ENCODE data around the gene MPEG1. TPM values are rescaled to one million over a fixed set of nuclear protein-coding genes. Genes with fewer than 3 reads are reported as not detected.

Gene MPEG1
- total and polyA plus RNA-seq, 5 donors from 2014 or later: 0.07 to 1.8 (median 0.26) TPM; not detected in 1

GRCh38 chr11:59193587-59194130, 19.1 kb downstream of the MPEG1 start:
- Histone ChIP-seq H3K27ac (ENCODE audit: insufficient read depth, low read length, poor library complexity, severe bottlenecking) (no peak overlapping the region), H3K36me3 (ENCODE audit: control insufficient read depth, insufficient read depth, low read length) (no peaks in the 10 kb centered on the region), H3K4me1 (ENCODE audit: control insufficient read depth, insufficient read depth, low read length, poor library complexity, severe bottlenecking) (no peaks in the 10 kb centered on the region), H3K27me3 (ENCODE audit: control insufficient read depth, insufficient read depth, low read length) (no peaks in the 10 kb centered on the region), H3K9me3 (ENCODE audit: control insufficient read depth in 2 of 2, low read length in 2 of 2) (no peaks in the 10 kb centered on the region), H3K4me3 (ENCODE audit: low read depth, low read length) (no peak overlapping the region)
- Mint-ChIP-seq H3K9me3 (peaks cover 0 to 3% (median 0%) of the 10 kb centered on the region in 7 donors), H3K27ac (no peak overlapping the region), H3K4me3 (no peak overlapping the region), H3K27me3 (peaks cover 8% of the 10 kb centered on the region), H3K36me3 (peaks cover 4% of the 10 kb centered on the region), H3K4me1 (no peaks in the 10 kb centered on the region)
- DNase-seq (no peak), ATAC-seq (ENCODE audit: low read depth in 2 of 2) (no peak)

GRCh38 chr11:59192446-59193020, 20.2 kb downstream of the MPEG1 start:
- no peak overlapping the region for H3K4me3 Mint-ChIP-seq

GRCh38 chr11:59191890-59192289, 20.8 kb downstream of the MPEG1 start:
- no peak overlapping the region for H3K4me3 Mint-ChIP-seq
- ATAC-seq (ENCODE audit: low read depth in 2 of 2) (no peak), DNase-seq (no peak)
- Histone ChIP-seq H3K27me3 (ENCODE audit: control insufficient read depth, insufficient read depth, low read length) (peaks cover 3% of the 10 kb centered on the region), H3K36me3 (ENCODE audit: control insufficient read depth, insufficient read depth, low read length) (no peaks in the 10 kb centered on the region), H3K4me1 (ENCODE audit: control insufficient read depth, insufficient read depth, low read length, poor library complexity, severe bottlenecking) (no peaks in the 10 kb centered on the region), H3K9me3 (ENCODE audit: control insufficient read depth in 2 of 2, low read length in 2 of 2) (no peaks in the 10 kb centered on the region), H3K27ac (ENCODE audit: insufficient read depth, low read length, poor library complexity, severe bottlenecking) (no peak overlapping the region), H3K4me3 (ENCODE audit: low read depth, low read length) (no peak overlapping the region)
- H3K4me1 Mint-ChIP-seq: no peaks in the 10 kb centered on the region
- peaks cover 4% of the 10 kb centered on the region for H3K36me3 Mint-ChIP-seq
- peaks cover 0 to 3% (median 0%) of the 10 kb centered on the region in 7 donors for H3K9me3 Mint-ChIP-seq
- H3K27ac Mint-ChIP-seq: no peak overlapping the region
- H3K27me3 Mint-ChIP-seq: peaks cover 8% of the 10 kb centered on the region

More at GRCh38 chr11:59192446-59193020, 20.2 kb downstream of the MPEG1 start:
- no peaks in the 10 kb centered on the region for H3K4me1 Mint-ChIP-seq
- peaks cover 4% of the 10 kb centered on the region for H3K36me3 Mint-ChIP-seq
- H3K9me3 Mint-ChIP-seq: peaks cover 0 to 3% (median 0%) of the 10 kb centered on the region in 7 donors
- ATAC-seq (ENCODE audit: low read depth in 2 of 2) (no peak), DNase-seq (no peak)
- no peak overlapping the region for H3K27ac Mint-ChIP-seq
- no peaks in the 10 kb centered on the region for H3K9me3 ChIP-seq (ENCODE audit: control insufficient read depth in 2 of 2, low read length in 2 of 2)
- H3K27me3 Mint-ChIP-seq: peaks cover 8% of the 10 kb centered on the region
- no peaks in the 10 kb centered on the region for H3K4me1 ChIP-seq (ENCODE audit: control insufficient read depth, insufficient read depth, low read length, poor library complexity, severe bottlenecking)
- H3K36me3 ChIP-seq (ENCODE audit: control insufficient read depth, insufficient read depth, low read length): no peaks in the 10 kb centered on the region
- H3K27me3 ChIP-seq (ENCODE audit: control insufficient read depth, insufficient read depth, low read length): no peaks in the 10 kb centered on the region
- H3K27ac ChIP-seq (ENCODE audit: insufficient read depth, low read length, poor library complexity, severe bottlenecking): no peak overlapping the region
- no peak overlapping the region for H3K4me3 ChIP-seq (ENCODE audit: low read depth, low read length)

GRCh38 chr11:59191095-59191494, 21.6 kb downstream of the MPEG1 start:
- Histone ChIP-seq H3K4me3 (ENCODE audit: low read depth, low read length) (no peak overlapping the region), H3K27me3 (ENCODE audit: control insufficient read depth, insufficient read depth, low read length) (peaks cover 3% of the 10 kb centered on the region), H3K36me3 (ENCODE audit: control insufficient read depth, insufficient read depth, low read length) (no peaks in the 10 kb centered on the region), H3K4me1 (ENCODE audit: control insufficient read depth, insufficient read depth, low read length, poor library complexity, severe bottlenecking) (no peaks in the 10 kb centered on the region), H3K9me3 (ENCODE audit: control insufficient read depth in 2 of 2, low read length in 2 of 2) (no peaks in the 10 kb centered on the region), H3K27ac (ENCODE audit: insufficient read depth, low read length, poor library complexity, severe bottlenecking) (no peak overlapping the region)
- H3K4me1 Mint-ChIP-seq: no peaks in the 10 kb centered on the region
- ATAC-seq (ENCODE audit: low read depth in 2 of 2) (no peak), DNase-seq (no peak)
- H3K4me3 Mint-ChIP-seq: no peak overlapping the region
- peaks cover 0 to 3% (median 0%) of the 10 kb centered on the region in 7 donors for H3K9me3 Mint-ChIP-seq
- H3K27me3 Mint-ChIP-seq: peaks cover 8% of the 10 kb centered on the region
- peaks cover 4% of the 10 kb centered on the region for H3K36me3 Mint-ChIP-seq
- H3K27ac Mint-ChIP-seq: no peak overlapping the region

- Mint-ChIP-seq H3K27ac (no peak overlapping the region), H3K4me1 (no peaks in the 10 kb centered on the region), H3K27me3 (peaks cover 8% of the 10 kb centered on the region), H3K4me3 (no peak overlapping the region), H3K36me3 (no peaks in the 10 kb centered on the region), H3K9me3 (no peaks in the 10 kb centered on the region)
- Histone ChIP-seq H3K27ac (ENCODE audit: insufficient read depth, low read length, poor library complexity, severe bottlenecking) (no peak overlapping the region), H3K4me1 (ENCODE audit: control insufficient read depth, insufficient read depth, low read length, poor library complexity, severe bottlenecking) (no peaks in the 10 kb centered on the region), H3K27me3 (ENCODE audit: control insufficient read depth, insufficient read depth, low read length) (peaks cover 3% of the 10 kb centered on the region), H3K4me3 (ENCODE audit: low read depth, low read length) (no peak overlapping the region), H3K36me3 (ENCODE audit: control insufficient read depth, insufficient read depth, low read length) (no peaks in the 10 kb centered on the region), H3K9me3 (ENCODE audit: control insufficient read depth in 2 of 2, low read length in 2 of 2) (no peaks in the 10 kb centered on the region)
- ATAC-seq (ENCODE audit: low read depth in 2 of 2) (no peak), DNase-seq (no peak)
Observed at GRCh38 chr11:59189986-59190385, 22.7 kb downstream of the MPEG1 start.

GRCh38 chr11:59188954-59189353, 23.8 kb downstream of the MPEG1 start:
- Histone ChIP-seq H3K4me3 (ENCODE audit: low read depth, low read length) (no peak overlapping the region), H3K9me3 (ENCODE audit: control insufficient read depth in 2 of 2, low read length in 2 of 2) (no peaks in the 10 kb centered on the region), H3K4me1 (ENCODE audit: control insufficient read depth, insufficient read depth, low read length, poor library complexity, severe bottlenecking) (no peaks in the 10 kb centered on the region), H3K27ac (ENCODE audit: insufficient read depth, low read length, poor library complexity, severe bottlenecking) (no peak overlapping the region), H3K27me3 (ENCODE audit: control insufficient read depth, insufficient read depth, low read length) (peaks cover 3% of the 10 kb centered on the region), H3K36me3 (ENCODE audit: control insufficient read depth, insufficient read depth, low read length) (no peaks in the 10 kb centered on the region)
- no peak overlapping the region for H3K4me3 Mint-ChIP-seq
- ATAC-seq (ENCODE audit: low read depth in 2 of 2) (no peak), DNase-seq (no peak)
- no peak overlapping the region for H3K27ac Mint-ChIP-seq
- no peaks in the 10 kb centered on the region for H3K36me3 Mint-ChIP-seq
- H3K4me1 Mint-ChIP-seq: no peaks in the 10 kb centered on the region
- no peaks in the 10 kb centered on the region for H3K9me3 Mint-ChIP-seq
- peaks cover 8% of the 10 kb centered on the region for H3K27me3 Mint-ChIP-seq

GRCh38 chr11:59187587-59187986, 25.1 kb downstream of the MPEG1 start:
- Mint-ChIP-seq H3K4me1 (no peaks in the 10 kb centered on the region), H3K9me3 (no peaks in the 10 kb centered on the region), H3K27ac (no peak overlapping the region), H3K27me3 (peaks cover 9% of the 10 kb centered on the region), H3K36me3 (no peaks in the 10 kb centered on the region), H3K4me3 (no peak overlapping the region)
- ATAC-seq (ENCODE audit: low read depth in 2 of 2): no peak
- Histone ChIP-seq H3K4me3 (ENCODE audit: low read depth, low read length) (no peak overlapping the region), H3K4me1 (ENCODE audit: control insufficient read depth, insufficient read depth, low read length, poor library complexity, severe bottlenecking) (no peaks in the 10 kb centered on the region), H3K27me3 (ENCODE audit: control insufficient read depth, insufficient read depth, low read length) (peaks cover 3% of the 10 kb centered on the region), H3K36me3 (ENCODE audit: control insufficient read depth, insufficient read depth, low read length) (no peaks in the 10 kb centered on the region), H3K27ac (ENCODE audit: insufficient read depth, low read length, poor library complexity, severe bottlenecking) (no peak overlapping the region), H3K9me3 (ENCODE audit: control insufficient read depth in 2 of 2, low read length in 2 of 2) (no peaks in the 10 kb centered on the region)
- no peak for DNase-seq

GRCh38 chr11:59187035-59187434, 25.7 kb downstream of the MPEG1 start:
- Mint-ChIP-seq H3K27me3 (peaks cover 6% of the 10 kb centered on the region), H3K9me3 (no peaks in the 10 kb centered on the region), H3K36me3 (no peaks in the 10 kb centered on the region), H3K4me1 (no peaks in the 10 kb centered on the region), H3K27ac (no peak overlapping the region), H3K4me3 (no peak overlapping the region)
- Histone ChIP-seq H3K4me1 (ENCODE audit: control insufficient read depth, insufficient read depth, low read length, poor library complexity, severe bottlenecking) (no peaks in the 10 kb centered on the region), H3K27me3 (ENCODE audit: control insufficient read depth, insufficient read depth, low read length) (peaks cover 3% of the 10 kb centered on the region), H3K36me3 (ENCODE audit: control insufficient read depth, insufficient read depth, low read length) (no peaks in the 10 kb centered on the region), H3K4me3 (ENCODE audit: low read depth, low read length) (no peak overlapping the region), H3K27ac (ENCODE audit: insufficient read depth, low read length, poor library complexity, severe bottlenecking) (no peak overlapping the region), H3K9me3 (ENCODE audit: control insufficient read depth in 2 of 2, low read length in 2 of 2) (no peaks in the 10 kb centered on the region)
- DNase-seq: no peak
- ATAC-seq (ENCODE audit: low read depth in 2 of 2): no peak

All from CD4-positive, CD25-positive, alpha-beta regulatory T cell (primary cell).